ENCODE results near the gene TAS2R38. TPM values are rescaled to one million over a fixed set of nuclear protein-coding genes. Genes with fewer than 3 reads are reported as not detected.

Gene TAS2R38
- total RNA-seq, 4 donors from 2014 or later = not detected

GRCh38 chr7:141976524-141977245 is 3.1 kb upstream of the TAS2R38 start:
- Histone ChIP-seq H3K27me3 (no peaks in the 10 kb centered on the region), H3K4me3 (no peak overlapping the region), H3K4me1 (no peaks in the 10 kb centered on the region), H3K9me3 (no peaks in the 10 kb centered on the region), H3K36me3 (no peaks in the 10 kb centered on the region), H3K27ac (no peak overlapping the region)
- no peak for DNase-seq
- no peak for TF ChIP-seq POLR2A (IDR thresholded peaks at IDR 0.05)
- no peak for TF ChIP-seq CTCF (IDR thresholded peaks at IDR 0.05)
- WGBS, 2 donors = 46 to 54% methylated on average over 10 to 11 of the region's 11 CpGs
- intact Hi-C loops (cut with DNase I) = loop anchor here (10.0 kb wide), 1 partner anchor 208 kb away; no protein-coding TSS in a partner anchor

GRCh38 chr7:141975806-141976523 is 2.4 kb upstream of the TAS2R38 start:
- peak overlapping the region in 1 of 4 donors; percentile 45 for H3K4me3 ChIP-seq
- no peak for DNase-seq
- no peak overlapping the region for H3K27ac ChIP-seq
- H3K4me1 ChIP-seq = no peaks in the 10 kb centered on the region
- no peak for TF ChIP-seq POLR2A (IDR thresholded peaks at IDR 0.05)
- peak; percentile 26 to 77 (median 60) for TF ChIP-seq CTCF (IDR thresholded peaks at IDR 0.05)
- intact Hi-C loops (cut with DNase I) = loop anchor here (10.0 kb wide), 1 partner anchor 209 kb away; no protein-coding TSS in a partner anchor
- 19 to 32% methylated on average over 19 to 21 of the region's 21 CpGs for WGBS, 2 donors
- no peaks in the 10 kb centered on the region for H3K9me3 ChIP-seq
- no peaks in the 10 kb centered on the region for H3K36me3 ChIP-seq
- no peaks in the 10 kb centered on the region for H3K27me3 ChIP-seq

- Histone ChIP-seq H3K9me3 (no peaks in the 10 kb centered on the region), H3K27me3 (no peaks in the 10 kb centered on the region), H3K27ac (no peak overlapping the region), H3K4me1 (no peaks in the 10 kb centered on the region), H3K36me3 (no peaks in the 10 kb centered on the region), H3K4me3 (no peak overlapping the region)
- intact Hi-C loops (cut with DNase I) = loop anchor here (10.0 kb wide), 1 partner anchor 210 kb away; no protein-coding TSS in a partner anchor
- WGBS, 2 donors = 41 to 60% methylated on average over 2 of the region's 2 CpGs
- no peak for TF ChIP-seq POLR2A (IDR thresholded peaks at IDR 0.05)
- peak in 1 of 6 experiments; percentile 37 for TF ChIP-seq CTCF (IDR thresholded peaks at IDR 0.05)
- no peak for DNase-seq
Measured at GRCh38 chr7:141974831-141975230, 1.3 kb upstream of the TAS2R38 start.

GRCh38 chr7:141960687-141961422 is 12.7 kb downstream of the TAS2R38 start:
- Histone ChIP-seq H3K36me3 (no peaks in the 10 kb centered on the region), H3K27ac (no peak overlapping the region), H3K9me3 (no peaks in the 10 kb centered on the region), H3K4me1 (no peaks in the 10 kb centered on the region), H3K27me3 (no peaks in the 10 kb centered on the region), H3K4me3 (no peak overlapping the region)
- 72 to 82% methylated on average over 3 of the region's 3 CpGs for WGBS, 2 donors
- no peak for TF ChIP-seq CTCF (IDR thresholded peaks at IDR 0.05)
- no peak for TF ChIP-seq POLR2A (IDR thresholded peaks at IDR 0.05)
- no peak for DNase-seq
- intact Hi-C loops (cut with DNase I) = no loop called here
